ENCODE measurements around the gene KXD1. TPM values are rescaled to one million over a fixed set of nuclear protein-coding genes. Genes with fewer than 3 reads are reported as not detected.

Gene KXD1
- total RNA-seq, 4 donors from 2014 or later: 97.2 to 145 (median 120) TPM

DNA sequence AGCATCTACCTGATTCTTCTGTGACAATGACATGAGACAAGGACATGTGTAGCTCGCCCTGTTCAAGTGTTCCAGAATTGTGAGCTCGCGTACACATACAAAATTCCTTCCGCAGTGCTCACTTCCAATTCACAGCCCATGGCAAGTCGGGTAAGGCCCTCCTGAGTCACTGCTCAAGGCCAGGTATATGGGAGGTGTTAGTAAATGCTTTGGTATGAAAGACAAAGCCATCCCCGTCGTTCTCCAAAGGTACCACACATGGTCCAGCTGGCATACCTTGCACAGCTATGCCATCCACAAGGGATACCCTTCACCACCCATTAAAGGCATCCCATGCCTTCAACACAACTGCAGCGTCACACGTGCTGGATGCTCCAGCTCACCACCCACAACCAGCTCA is 31.4 kb upstream of the KXD1 start:
- TF ChIP-seq, protein P1, sequence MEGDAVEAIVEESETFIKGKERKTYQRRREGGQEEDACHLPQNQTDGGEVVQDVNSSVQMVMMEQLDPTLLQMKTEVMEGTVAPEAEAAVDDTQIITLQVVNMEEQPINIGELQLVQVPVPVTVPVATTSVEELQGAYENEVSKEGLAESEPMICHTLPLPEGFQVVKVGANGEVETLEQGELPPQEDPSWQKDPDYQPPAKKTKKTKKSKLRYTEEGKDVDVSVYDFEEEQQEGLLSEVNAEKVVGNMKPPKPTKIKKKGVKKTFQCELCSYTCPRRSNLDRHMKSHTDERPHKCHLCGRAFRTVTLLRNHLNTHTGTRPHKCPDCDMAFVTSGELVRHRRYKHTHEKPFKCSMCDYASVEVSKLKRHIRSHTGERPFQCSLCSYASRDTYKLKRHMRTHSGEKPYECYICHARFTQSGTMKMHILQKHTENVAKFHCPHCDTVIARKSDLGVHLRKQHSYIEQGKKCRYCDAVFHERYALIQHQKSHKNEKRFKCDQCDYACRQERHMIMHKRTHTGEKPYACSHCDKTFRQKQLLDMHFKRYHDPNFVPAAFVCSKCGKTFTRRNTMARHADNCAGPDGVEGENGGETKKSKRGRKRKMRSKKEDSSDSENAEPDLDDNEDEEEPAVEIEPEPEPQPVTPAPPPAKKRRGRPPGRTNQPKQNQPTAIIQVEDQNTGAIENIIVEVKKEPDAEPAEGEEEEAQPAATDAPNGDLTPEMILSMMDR (IDR thresholded peaks at IDR 0.05; ENCODE audit: low read depth): no peak

GRCh38 chr19:18529782-18530181 is 27.9 kb upstream of the KXD1 start:
- TF ChIP-seq, protein P1 (IDR thresholded peaks at IDR 0.05; ENCODE audit: low read depth): no peak

DNA sequence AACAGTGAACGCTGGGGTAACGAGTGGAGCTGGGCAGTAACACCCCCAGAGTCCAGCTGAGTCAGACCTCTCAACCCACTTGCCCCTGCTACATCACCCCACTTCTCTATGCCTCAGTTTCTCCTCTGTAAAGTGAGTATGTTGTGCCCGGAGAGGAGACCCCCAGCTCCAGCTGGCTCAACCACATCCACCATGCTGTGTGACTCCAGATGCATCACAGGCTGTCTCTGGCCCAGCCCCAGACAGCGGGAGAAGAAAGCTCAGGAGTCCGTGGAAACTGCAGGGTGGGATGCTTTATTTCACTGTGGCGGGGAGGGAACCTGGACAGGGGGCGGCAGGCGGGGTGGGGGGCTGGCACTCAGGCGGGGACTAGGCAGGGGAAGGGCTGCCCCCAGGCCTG is 26.2 kb upstream of the KXD1 start:
- TF ChIP-seq, protein P1 (IDR thresholded peaks at IDR 0.05; ENCODE audit: low read depth): no peak

DNA sequence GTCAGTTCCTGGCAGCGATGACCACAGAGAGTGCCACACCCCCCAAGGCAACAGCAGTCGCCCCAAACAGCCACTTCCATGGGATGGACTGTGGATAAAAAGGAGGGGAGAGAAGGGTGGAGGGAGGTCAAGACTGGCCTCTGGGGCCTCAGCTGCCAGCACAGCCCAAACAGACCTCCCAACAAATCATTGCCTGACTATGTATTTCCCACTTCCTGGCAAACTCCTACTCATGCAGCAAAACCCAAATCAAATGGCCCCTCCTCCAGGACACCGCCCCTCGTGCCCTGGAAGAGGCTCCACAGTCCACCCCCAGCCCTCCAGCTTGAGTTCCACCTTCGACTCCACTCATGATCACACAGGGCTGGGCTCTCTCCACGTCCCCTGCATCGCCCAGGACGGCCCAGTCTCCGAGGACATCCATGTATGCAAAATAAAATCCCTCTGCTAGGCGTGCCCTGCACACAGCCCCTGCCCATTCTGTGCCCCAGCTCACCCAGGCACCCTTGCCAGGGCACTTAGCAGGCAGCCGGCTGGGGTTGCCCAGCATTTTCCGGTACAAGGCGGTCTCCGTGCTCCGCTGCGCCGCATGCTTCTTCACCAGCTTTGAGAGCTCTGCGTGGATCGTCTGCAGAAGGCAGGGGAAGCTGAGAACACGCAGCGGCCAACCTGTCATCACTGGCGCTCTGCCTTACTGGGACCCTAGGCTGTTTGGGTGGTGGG is 25.3 kb upstream of the KXD1 start:
- TF ChIP-seq, protein P1 (IDR thresholded peaks at IDR 0.05; ENCODE audit: low read depth): no peak

GRCh38 chr19:18533058-18533457 is 24.6 kb upstream of the KXD1 start:
- TF ChIP-seq, protein P1 (IDR thresholded peaks at IDR 0.05; ENCODE audit: low read depth): no peak

DNA sequence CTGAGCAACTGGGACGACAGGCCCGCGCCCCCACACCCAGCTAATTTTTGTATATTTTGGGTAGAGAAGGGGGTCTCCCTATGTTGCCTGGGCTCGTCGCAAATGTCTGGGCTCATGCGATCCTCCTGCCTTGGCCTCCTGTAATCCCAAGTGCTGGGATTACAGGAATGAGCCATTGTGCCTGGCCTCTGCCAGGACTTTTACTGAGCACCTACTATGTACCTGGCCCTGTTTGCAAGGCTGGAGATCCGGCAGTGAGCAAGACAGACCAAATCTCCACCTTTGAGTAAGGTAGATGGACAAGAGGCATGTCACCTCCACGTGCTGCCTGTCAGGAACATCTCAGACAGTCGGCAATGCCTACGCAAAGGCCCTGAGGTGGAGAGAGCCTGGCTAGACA is 21.2 kb upstream of the KXD1 start:
- TF ChIP-seq, protein P1 (IDR thresholded peaks at IDR 0.05; ENCODE audit: low read depth): no peak

GRCh38 chr19:18537431-18537830 is 20.2 kb upstream of the KXD1 start:
- TF ChIP-seq, protein P1 (IDR thresholded peaks at IDR 0.05; ENCODE audit: low read depth): no peak
